CD4-positive, alpha-beta T cell treated with Interleukin-15 for 1 hour (primary cell): Measurements from ENCODE around the gene MAMDC4.
A peak's percentile ranks its signal among the peaks of the same experiment; 100 is the strongest.

Experiments
- DNase-seq: peaks from one replicate; pipeline ENCODE4 v3.0.0-alpha.2; 2020

Gene MAMDC4

DNA sequence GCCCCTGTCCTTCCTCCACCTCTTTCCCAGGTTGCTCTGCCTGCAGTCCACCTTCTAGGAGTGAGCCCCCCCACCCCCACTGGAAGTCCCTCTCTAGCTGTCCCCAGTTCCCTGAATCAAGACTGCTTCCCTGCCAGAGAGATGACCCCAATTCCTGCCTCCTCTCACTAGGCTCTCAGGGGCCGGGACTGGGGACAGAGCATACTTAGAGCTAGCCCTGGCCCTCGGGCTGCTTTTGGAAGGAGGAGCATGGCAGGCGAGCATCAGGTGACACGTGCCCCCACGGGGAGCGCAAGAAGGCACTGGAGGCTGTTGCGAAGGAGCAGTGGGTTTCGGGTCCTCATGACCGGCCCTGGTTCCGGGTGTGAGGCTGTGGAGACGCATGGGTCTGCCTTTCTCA is 43.9 kb downstream of the MAMDC4 start:
- DNase-seq, result no peak

- no peak for DNase-seq
These were observed 46.4 kb downstream of the MAMDC4 start for GRCh38 chr9:136898483-136899100.

DNA sequence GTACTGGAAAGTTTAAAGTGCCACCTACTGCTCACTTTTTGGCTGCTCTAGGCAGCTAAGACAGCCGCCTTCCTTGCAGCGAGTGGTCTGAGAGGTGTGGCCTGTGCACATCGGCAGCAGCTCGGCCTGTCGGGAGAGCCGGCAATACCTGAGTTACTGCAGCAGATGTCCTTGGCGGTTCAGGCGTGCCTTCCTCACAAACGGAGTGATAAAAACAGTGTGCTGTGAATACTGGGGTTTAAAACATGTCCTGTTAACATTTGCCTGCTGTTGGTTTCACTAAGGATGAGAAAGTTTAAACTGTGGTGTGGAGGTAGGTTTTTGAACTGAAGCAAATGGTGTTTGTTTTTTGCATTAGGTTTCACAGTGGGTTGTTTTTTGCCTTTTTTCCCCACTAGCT is 47.0 kb downstream of the MAMDC4 start:
- peak; percentile 31 for DNase-seq

DNA sequence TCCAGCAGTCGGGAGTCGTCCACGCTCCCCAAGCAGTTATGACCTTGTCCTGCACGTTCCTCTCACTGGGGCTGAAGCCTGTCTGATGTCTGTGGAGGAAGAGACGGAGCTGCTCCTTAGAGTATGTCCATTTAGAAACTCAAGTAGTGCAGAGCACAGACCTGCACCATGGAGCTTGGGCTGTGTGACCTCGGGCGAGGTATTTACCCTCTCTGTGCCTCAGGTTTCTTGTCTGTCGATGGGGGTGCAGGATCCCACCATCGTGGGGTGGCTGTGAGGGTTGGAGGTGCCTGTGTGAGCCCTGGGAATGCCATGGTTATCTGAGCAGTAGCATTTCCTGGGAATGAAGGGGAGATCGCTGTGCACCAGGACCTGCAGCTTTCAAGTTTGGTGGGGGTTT is 48.4 kb downstream of the MAMDC4 start:
- no peak for DNase-seq

- no peak for DNase-seq
These were observed 48.9 kb downstream of the MAMDC4 start for GRCh38 chr9:136900988-136901515.

DNA sequence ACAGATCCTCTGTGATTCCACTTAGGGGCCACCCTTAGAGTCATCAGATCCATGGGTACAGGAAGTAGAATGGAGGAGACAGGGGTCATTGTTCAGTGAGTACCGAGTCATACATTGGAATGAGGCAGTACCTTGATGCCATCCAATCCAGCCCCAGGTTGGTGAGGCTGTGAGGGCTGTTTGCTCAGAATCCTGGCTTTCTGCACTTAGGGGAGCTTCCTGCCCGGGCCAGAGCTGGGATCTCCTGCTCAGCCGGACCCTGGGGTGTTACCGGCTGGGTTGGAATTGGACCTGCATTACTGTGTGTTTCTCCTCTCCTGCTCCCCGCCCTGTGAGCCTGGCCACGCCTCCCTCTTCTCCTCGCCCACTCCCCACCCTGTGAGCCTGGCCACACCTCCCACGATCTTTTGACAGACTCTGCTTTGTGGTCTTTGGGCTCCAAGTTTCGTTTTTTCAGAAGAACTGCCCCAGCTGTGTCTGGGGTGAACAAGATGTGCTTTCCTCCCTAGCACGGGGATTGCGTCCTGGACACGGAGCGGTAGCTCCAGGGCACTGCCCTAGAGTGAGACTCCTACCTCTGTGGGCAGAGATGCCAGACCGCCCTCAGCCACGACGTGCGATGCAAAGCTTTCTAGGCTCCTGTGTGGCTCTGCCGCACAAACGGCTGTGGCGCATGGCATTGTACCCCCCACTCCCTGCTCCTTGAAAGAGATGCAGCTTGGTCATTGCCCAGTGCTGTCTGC is 49.5 kb downstream of the MAMDC4 start:
- DNase-seq, result peak; percentile 63

GRCh38 chr9:136902259-136902821 is 50.2 kb downstream of the MAMDC4 start:
- peak; percentile 83 for DNase-seq

- DNase-seq, result no peak
These were observed 51.0 kb downstream of the MAMDC4 start for GRCh38 chr9:136903041-136903554.

GRCh38 chr9:136906266-136906665 is 54.1 kb downstream of the MAMDC4 start:
- DNase-seq, result no peak

DNA sequence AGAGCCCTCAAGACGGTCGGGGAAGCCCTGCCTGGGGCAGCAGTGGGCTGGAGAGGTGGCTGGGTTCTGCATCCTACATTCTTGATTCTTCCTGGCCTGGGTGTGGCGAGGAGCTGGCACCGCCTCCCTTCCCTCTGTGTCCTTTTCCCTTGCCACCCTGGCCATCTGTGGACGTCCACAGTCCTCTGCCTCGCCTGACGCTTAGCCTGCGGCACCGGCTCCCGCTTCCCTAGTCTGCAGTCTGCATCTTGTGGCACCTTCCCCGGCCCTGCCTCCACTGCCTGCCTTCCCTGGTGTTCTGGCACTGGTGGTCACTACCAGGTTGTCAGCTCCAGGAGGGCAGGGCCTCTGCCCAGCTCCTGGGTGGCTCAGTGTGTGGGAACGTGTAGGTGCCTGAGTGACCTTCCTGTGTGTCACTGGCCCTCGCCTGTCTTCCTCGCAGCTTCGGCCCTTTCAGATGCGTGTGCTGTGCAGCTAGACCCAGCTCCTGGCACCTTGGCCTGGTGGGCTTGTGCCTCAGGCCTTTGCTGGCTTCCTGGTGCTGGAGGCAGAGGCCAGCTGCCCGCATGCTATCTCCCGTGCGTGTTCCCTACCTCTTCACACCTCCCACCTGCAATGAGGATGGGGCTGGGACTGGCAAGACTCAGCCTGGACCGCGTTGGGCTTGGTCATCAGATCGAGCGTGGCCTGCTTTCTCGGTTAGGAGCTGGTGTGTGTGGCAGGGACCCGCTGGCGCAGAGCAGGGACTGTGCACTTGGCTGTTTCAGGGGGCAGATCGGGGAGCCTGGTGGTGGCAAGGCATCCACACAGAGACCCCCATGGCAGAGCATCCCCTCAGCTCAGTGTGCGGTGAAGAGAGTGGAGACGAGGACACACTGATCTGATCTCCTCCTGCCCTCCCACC is 55.1 kb downstream of the MAMDC4 start:
- DNase-seq, result no peak
